HFF-Myc (cell line): ENCODE data around the gene MEIS2.

Experiments used
- DNase-seq: peaks from one replicate; pipeline ENCODE4 v3.0.0-alpha.2; 2011; ENCODE audit warnings: low read depth; ENCODE audit errors: extremely low read depth
- H3K4me3 ChIP-seq: replicated peaks from 2 replicates; pipeline ENCODE4 v1.5.1; 2011; ENCODE audit warnings: low read depth, mild to moderate bottlenecking, control low read depth, low read length
- CTCF ChIP-seq: IDR thresholded peaks from 2 replicates; pipeline ENCODE4 v1.5.1; 2012; ENCODE audit warnings: mild to moderate bottlenecking, low read depth, low read length, control low read depth; ENCODE audit errors: missing control alignments

MEIS2 gene

GRCh38 chr15:37055481-37055880, 44.9 kb downstream of the MEIS2 start:
- no peak overlapping the region for H3K4me3 ChIP-seq
- no peak for TF ChIP-seq CTCF
- no peak for DNase-seq

- no peak for TF ChIP-seq CTCF
Observed at GRCh38 chr15:37054336-37054735, 46.0 kb downstream of the MEIS2 start.

GRCh38 chr15:37053166-37053565, 47.2 kb downstream of the MEIS2 start:
- H3K4me3 ChIP-seq = no peak overlapping the region
- no peak for DNase-seq
- no peak for TF ChIP-seq CTCF

More at GRCh38 chr15:37054336-37054735, 46.0 kb downstream of the MEIS2 start:
- DNase-seq = no peak
- no peak overlapping the region for H3K4me3 ChIP-seq

GRCh38 chr15:37050345-37050744, 50.0 kb downstream of the MEIS2 start:
- no peak overlapping the region for H3K4me3 ChIP-seq
- no peak for DNase-seq
- no peak for TF ChIP-seq CTCF

- no peak for TF ChIP-seq CTCF
- DNase-seq = no peak
- H3K4me3 ChIP-seq = no peak overlapping the region
Observed at GRCh38 chr15:37046876-37047614, 53.3 kb downstream of the MEIS2 start.

GRCh38 chr15:37045859-37046740, 54.2 kb downstream of the MEIS2 start:
- DNase-seq = no peak
- H3K4me3 ChIP-seq = no peak overlapping the region
- no peak for TF ChIP-seq CTCF
